Epithelial cell of esophagus (primary cell): Measurements from ENCODE around the gene PPFIA1.

Experiments used
- DNase-seq: peaks from one replicate; pipeline ENCODE4 v3.0.0; 2010; ENCODE audit warnings: low read depth
- H3K4me3 ChIP-seq: 2 replicates; pipeline ENCODE4 v1.5.1; 2011; ENCODE audit warnings: mild to moderate bottlenecking, low read length, control low read depth
- CTCF ChIP-seq: IDR thresholded peaks from 2 replicates; pipeline ENCODE4 v1.5.1; 2011; ENCODE audit warnings: low read depth, mild to moderate bottlenecking, low read length, control low read depth, inconsistent platforms; ENCODE audit not compliant: insufficient read depth; ENCODE audit errors: missing control alignments

PPFIA1 gene

GRCh38 chr11:70270104-70270876, at the start of gene PPFIA1:
Gene PPFIA1, plus strand, starts transcription at chr11:70270690. Its CDS starts 1,483 bp downstream, at chr11:70272173.
- TF ChIP-seq CTCF: no peak
- H3K4me3 ChIP-seq: peak within 1 kb of the TSS; percentile 86
- peak; percentile 97 for DNase-seq

- no peak for DNase-seq
- no peak for TF ChIP-seq CTCF
- H3K4me3 ChIP-seq: no peak overlapping the region
Observed at GRCh38 chr11:70220920-70221319, 49.6 kb upstream of the PPFIA1 start.

GRCh38 chr11:70225681-70226177, 44.8 kb upstream of the PPFIA1 start:
- no peak for DNase-seq
- TF ChIP-seq CTCF: no peak
- H3K4me3 ChIP-seq: no peak overlapping the region

GRCh38 chr11:70226183-70226582, 44.3 kb upstream of the PPFIA1 start:
- no peak overlapping the region for H3K4me3 ChIP-seq
- DNase-seq: no peak
- TF ChIP-seq CTCF: no peak

GRCh38 chr11:70226967-70227366, 43.5 kb upstream of the PPFIA1 start:
- no peak for DNase-seq
- peak; percentile 12 for TF ChIP-seq CTCF
- no peak overlapping the region for H3K4me3 ChIP-seq

- no peak for DNase-seq
- no peak overlapping the region for H3K4me3 ChIP-seq
- TF ChIP-seq CTCF: no peak
Observed at GRCh38 chr11:70229737-70230136, 40.8 kb upstream of the PPFIA1 start.
